HG03196 (cell line): ENCODE measurements around the gene VAMP8.
"Not testable (repeated sequence)": the region's sequence is repeated elsewhere in the genome, so short reads cannot be mapped to it uniquely, and the experiment has no call there.

Experiments
- ATAC-seq: cut with Tn5 transposase; IDR thresholded peaks from one replicate; pipeline ENCODE4 v1.9.1; 2021; ENCODE audit not compliant: unreplicated experiment

Gene VAMP8

GRCh38 chr2:85615413-85615728 lies 38.0 kb downstream of the VAMP8 start:
- ATAC-seq: no peak

DNA sequence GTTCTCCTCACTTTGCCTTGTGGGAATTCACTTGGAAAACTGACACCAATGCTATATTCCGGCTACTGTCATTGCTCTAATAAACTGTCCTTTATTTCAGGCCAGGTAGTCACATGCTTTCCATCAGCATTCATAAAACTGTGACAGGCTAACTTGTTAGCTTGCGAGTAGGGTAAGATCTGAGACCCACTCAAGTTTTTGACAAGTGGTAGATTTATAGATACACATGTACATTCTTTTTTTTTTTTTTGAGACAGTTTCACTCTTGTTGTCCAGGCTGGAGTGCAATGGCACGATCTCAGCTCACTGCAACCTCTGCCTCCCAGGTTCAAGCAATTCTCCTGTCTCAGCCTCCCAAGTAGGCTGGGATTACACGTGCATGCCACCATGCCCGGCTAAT lies 40.3 kb downstream of the VAMP8 start:
- not testable (repeated sequence) for ATAC-seq

- ATAC-seq: no peak
Measured at GRCh38 chr2:85619617-85620016, 42.2 kb downstream of the VAMP8 start.

DNA sequence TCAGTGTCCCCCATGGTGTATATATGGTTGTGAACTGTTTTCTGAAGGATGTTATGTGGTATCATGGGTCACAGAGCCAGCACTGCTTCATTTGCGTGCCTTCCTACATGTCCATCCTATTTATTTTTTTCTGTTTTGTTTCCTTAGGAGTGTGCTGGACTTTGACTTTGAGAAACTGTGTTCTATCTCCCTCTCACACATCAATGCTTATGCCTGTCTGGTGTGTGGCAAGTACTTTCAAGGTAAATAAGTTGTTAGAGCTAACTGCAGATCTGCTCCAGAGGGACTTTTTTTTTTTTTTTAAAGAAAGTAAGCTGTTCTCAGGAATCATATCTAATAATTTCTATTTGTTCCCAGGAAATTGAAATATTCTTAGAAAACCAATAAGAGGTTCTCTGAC lies 44.0 kb downstream of the VAMP8 start:
- no peak for ATAC-seq

DNA sequence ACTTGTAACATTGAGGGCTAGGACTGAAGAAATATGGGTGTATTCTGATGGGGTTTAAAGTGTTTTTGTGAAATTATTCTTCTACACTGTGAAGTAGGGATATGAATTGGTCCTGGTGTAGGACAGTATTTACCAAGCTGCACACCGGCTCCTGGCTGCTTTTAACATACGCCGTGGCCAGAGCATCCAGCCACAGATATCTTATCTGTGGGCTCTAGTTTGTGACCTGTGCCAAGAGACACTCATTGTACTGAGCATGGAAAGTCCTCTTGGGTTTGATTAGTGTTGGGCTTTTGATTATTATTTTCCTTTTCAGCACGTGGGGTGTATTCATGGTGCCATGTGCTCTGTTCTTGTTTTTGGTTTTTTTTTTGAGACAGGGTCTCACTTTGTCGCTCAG lies 46.6 kb downstream of the VAMP8 start:
- no peak for ATAC-seq

DNA sequence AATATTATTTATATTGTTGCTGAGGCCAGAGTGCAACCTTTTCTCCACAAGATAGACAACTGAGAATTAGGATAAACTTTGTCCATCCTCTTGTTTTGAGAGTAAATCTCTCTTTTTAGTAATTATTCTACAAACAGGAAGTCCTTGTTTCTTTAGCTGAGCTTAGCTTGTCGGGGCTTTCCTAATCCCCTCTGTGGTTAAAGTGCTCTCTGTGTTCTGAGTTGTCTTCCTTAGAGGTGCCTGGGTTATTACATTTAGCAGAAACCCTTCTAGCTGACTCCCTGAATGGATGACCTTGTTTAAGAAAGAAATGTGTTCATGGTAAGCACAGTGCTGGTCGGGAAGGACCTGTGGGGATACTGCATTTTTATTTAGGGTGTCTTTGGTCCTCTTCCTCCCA lies 51.3 kb downstream of the VAMP8 start:
- ATAC-seq: no peak

- no peak for ATAC-seq
Measured at GRCh38 chr2:85631316-85631715, 53.9 kb downstream of the VAMP8 start.
